K562 (cell line): Measurements from ENCODE around the gene TENM4. TPM values are rescaled to one million over a fixed set of nuclear protein-coding genes. Genes with fewer than 3 reads are reported as not detected.

Source experiments
- ATAC-seq: fragments of 200-7000 bp; cut with Tn5 transposase; 3 replicates; pipeline ENCODE4 v1.9.1; 2020; ENCODE audit warnings: moderate library complexity
- BruUV-seq: library from RNA; stranded (reverse); fragments of 400-500 nt; replicated peaks from 2 replicates; lab custom pipeline; 2021; lab: Mats Ljungman, UMichigan
- CTCF ChIA-PET: fragments of 300-600 bp; formaldehyde crosslinking; extraction: SDS; loops from one replicate; lab custom pipeline; 2021; ENCODE audit warnings: low intra/inter-chr PET ratio; lab: Yijun Ruan, JAX
- POLR2A ChIA-PET: fragments of 300-600, 350-650 bp; sonication (Branson Sonifier 250); formaldehyde crosslinking; extraction: SDS; loops from one replicate; lab custom pipeline; 2021; ENCODE audit warnings: antibody characterized with exemption, inconsistent platforms; lab: Yijun Ruan, JAX
- DNase-seq, 4 experiments: peaks; one replicate each; pipeline versions ENCODE4 v3.0.0 to v3.0.0-alpha.2; 2011 to 2018; ENCODE audit warnings: low spot score in 3 of 4, mixed read lengths in 3 of 4; ENCODE audit errors: extremely low read depth in 1 of 4
- FAIRE-seq: peaks from 2 replicates; lab custom pipeline; 2011; peaks lifted over from hg19 to GRCh38; lab: Jason Lieb, UNC
- H2AFZ ChIP-seq: 2 replicates; pipeline ENCODE4 v1.6.0; 2011; ENCODE audit warnings: low read depth, low read length, control low read depth, inconsistent platforms
- H3K27ac ChIP-seq: fragments of 200-600 bp; 3 replicates; pipeline ENCODE4 v1.8.0; 2011; ENCODE audit warnings: low read depth, mild to moderate bottlenecking, control low read depth, inconsistent platforms, low read length, moderate library complexity, mixed read lengths; ENCODE audit errors: extremely low read depth
- H3K27me3 ChIP-seq, 2 experiments: fragments of 300-600 bp in 1 of 2; 2 replicates in 1 of 2; 3 replicates in 1 of 2; pipeline versions ENCODE4 v1.6.0 to v1.8.0; 2011; ENCODE audit warnings: inconsistent platforms in 2 of 2, low read length in 2 of 2, mild to moderate bottlenecking in 1 of 2, mixed read lengths in 1 of 2, moderate library complexity in 1 of 2; ENCODE audit not compliant: control insufficient read depth in 2 of 2, insufficient read depth in 2 of 2
- H3K36me3 ChIP-seq: fragments of 300-600 bp; 3 replicates; pipeline ENCODE4 v1.8.0; 2011; ENCODE audit warnings: mild to moderate bottlenecking, low read length, inconsistent platforms; ENCODE audit not compliant: control insufficient read depth, insufficient read depth
- H3K4me1 ChIP-seq, 2 experiments: fragments of 200-600 bp in 1 of 2; replicated peaks in 1 of 2; 2 replicates in 1 of 2; 3 replicates in 1 of 2; pipeline versions ENCODE4 v1.5.1 to v1.8.0; 2011; ENCODE audit warnings: inconsistent platforms in 2 of 2, low read length in 2 of 2, mild to moderate bottlenecking in 1 of 2, mixed read lengths in 1 of 2, moderate library complexity in 1 of 2; ENCODE audit not compliant: control insufficient read depth in 2 of 2, insufficient read depth in 2 of 2
- H3K4me2 ChIP-seq: 2 replicates; pipeline ENCODE4 v1.6.1; 2011; ENCODE audit warnings: low read length, control low read depth, inconsistent platforms, mixed read lengths; ENCODE audit not compliant: insufficient read depth
- H3K4me3 ChIP-seq: fragments of 200-600 bp; sonication (generic), shearing (Covaris generic); 2 replicates; pipeline ENCODE4 v1.5.1; 2016; ENCODE audit warnings: control low read depth, inconsistent platforms
- H3K79me2 ChIP-seq: fragments of 200-600 bp; 3 replicates; pipeline ENCODE4 v1.8.0; 2011; ENCODE audit warnings: low read length, inconsistent platforms; ENCODE audit not compliant: control insufficient read depth, insufficient read depth
- H3K9ac ChIP-seq, 2 experiments: 2 replicates each; pipeline versions ENCODE4 v1.6.0 to v1.6.1; 2011; ENCODE audit warnings: low read depth in 2 of 2, low read length in 2 of 2, control low read depth in 1 of 2, inconsistent platforms in 1 of 2, mild to moderate bottlenecking in 1 of 2, mixed read lengths in 1 of 2; ENCODE audit not compliant: insufficient read depth in 1 of 2
- H3K9me1 ChIP-seq: one replicate; pipeline ENCODE4 v1.6.0; 2011; ENCODE audit warnings: inconsistent platforms, mild to moderate bottlenecking, low read length, moderate library complexity; ENCODE audit not compliant: control insufficient read depth, insufficient read depth
- H3K9me3 ChIP-seq: replicated peaks from 2 replicates; pipeline ENCODE4 v1.5.1; 2011; ENCODE audit warnings: low read depth, low read length, inconsistent platforms; ENCODE audit not compliant: control insufficient read depth, insufficient read depth
- H4K20me1 ChIP-seq: replicated peaks from 2 replicates; pipeline ENCODE4 v1.6.1; 2011; ENCODE audit warnings: low read length, inconsistent platforms, mixed read lengths; ENCODE audit not compliant: control insufficient read depth, insufficient read depth
- MNT ChIP-seq, 2 experiments: fragments of 450-650 bp; conservative IDR thresholded peaks; 2 replicates each; pipeline ENCODE4 v1.6.1; 2017; ENCODE audit warnings: mild to moderate bottlenecking in 2 of 2, moderate library complexity in 2 of 2
- MTF1 ChIP-seq: fragments of 250-450 bp; sonication (Bioruptor Pico); IDR thresholded peaks from 2 replicates; pipeline ENCODE4 v1.9.0; 2021; ENCODE audit warnings: moderate library complexity, mild to moderate bottlenecking, inconsistent platforms, borderline replicate concordance
- PCBP1 ChIP-seq: fragments of 200-400 bp; formaldehyde crosslinking; IDR thresholded peaks from 2 replicates; pipeline ENCODE4 v1.6.1; 2018; ENCODE audit warnings: mild to moderate bottlenecking, low read depth, low read length; ENCODE audit not compliant: poor library complexity, severe bottlenecking
- POLR2AphosphoS2 ChIP-seq: IDR thresholded peaks from 2 replicates; pipeline ENCODE4 v1.6.1; 2012; ENCODE audit warnings: low read length, improper control_type of control experiment
- POLR2G ChIP-seq: fragments of 200-400 bp; formaldehyde crosslinking; IDR thresholded peaks from 2 replicates; pipeline ENCODE4 v1.6.1; 2017; ENCODE audit warnings: low read depth, mild to moderate bottlenecking, antibody characterized with exemption, low read length, moderate library complexity
- RAD51 ChIP-seq: fragments of 450-650 bp; IDR thresholded peaks from 2 replicates; pipeline ENCODE4 v1.7.1; 2016; ENCODE audit warnings: low read depth, mild to moderate bottlenecking, borderline replicate concordance
- SMARCE1 ChIP-seq: fragments of 450-650 bp; IDR thresholded peaks from 2 replicates; pipeline ENCODE4 v1.7.1; 2016; ENCODE audit warnings: mild to moderate bottlenecking
- ZBTB8A ChIP-seq: fragments of 450-650 bp; IDR thresholded peaks from 2 replicates; pipeline ENCODE4 v1.6.1; 2018; ENCODE audit warnings: mild to moderate bottlenecking, moderate library complexity; ENCODE audit not compliant: partially characterized antibody
- ZNF592 ChIP-seq: fragments of 450-650 bp; IDR thresholded peaks from 2 replicates; pipeline ENCODE4 v1.6.1; 2017; ENCODE audit warnings: antibody characterized with exemption, mild to moderate bottlenecking
- WGBS: fragments of 100-300 bp; shearing (Covaris generic); methylation state at CpG from one replicate; pipeline ENCODE4 v1.1.6; 2016; ENCODE audit warnings: low coverage, mixed read lengths; ENCODE audit not compliant: insufficient coverage; ENCODE audit errors: missing lambda C conversion rate; 5-methylcytosine and 5-hydroxymethylcytosine counted together
- in situ Hi-C: fragments of 300-500 bp; cut with MboI; formaldehyde crosslinking; loops from 4 replicates; pipeline ENCODE4 v1.15.0; 2018; ENCODE audit warnings: inconsistent platforms, mixed read lengths
- intact Hi-C: fragments of 100-400 bp; cut with micrococcal nuclease; formaldehyde crosslinking; loops from 2 replicates; pipeline ENCODE4 v1.14.2; 2022
- polyA plus RNA-seq, 8 experiments: library from polyadenylated mRNA; depleted of rRNA in 4 of 8; stranded (reverse) in 5 of 8; unstranded in 3 of 8; fragments of >200 nt; fragmentation: Nextera tagmentation in 2 of 8; fragmentation: Illumina TruSeq in 1 of 8; extraction: Ambion mirVana in 2 of 8; extraction: Trizol in 1 of 8; gene quantifications; 2 replicates each; pipeline versions ENCODE4 v1.2.1 to v1.2.3, GENCODE V29; 2011 to 2014; ENCODE audit warnings: inconsistent platforms in 1 of 8, missing spikeins in 1 of 8
- total RNA-seq, 7 experiments: library from RNA; depleted of rRNA in 6 of 7; stranded (reverse); fragments of >200 nt in 6 of 7; fragmentation: Illumina TruSeq in 2 of 7; extraction: Trizol in 2 of 7; gene quantifications; 2 replicates each; pipeline versions ENCODE4 v1.2.1 to v1.2.3, GENCODE V29; 2011 to 2021; ENCODE audit warnings: low replicate concordance in 1 of 7

TENM4 gene
- total and polyA plus RNA-seq, 9 of the 15 experiments (the other 6 are each of a cell fraction or from before 2014, with no cell fraction given) = 0.16 TPM; not detected in 8

GRCh38 chr11:79059141-79059540, 381.7 kb downstream of the TENM4 start:
- no peak for ATAC-seq
- ChIA-PET POLR2A (interaction anchor here (1.4 kb wide), 1 partner anchor 10 kb away, joined by 6 read pairs; no protein-coding TSS in a partner anchor), CTCF (no interaction called here)
- in situ Hi-C loops (no loop called here), intact Hi-C loops (no loop called here)
- no TSS peak for BruUV-seq
- no peak for DNase-seq
- H3K4me1 ChIP-seq = no peaks in the 10 kb centered on the region
- H4K20me1 ChIP-seq = no peaks in the 10 kb centered on the region
- TF ChIP-seq RAD51 = no peak
- no peak for TF ChIP-seq POLR2G
- TF ChIP-seq SMARCE1 = no peak
- H3K9me3 ChIP-seq = no peaks in the 10 kb centered on the region
- H3K9ac ChIP-seq = no peak overlapping the region
- H3K4me3 ChIP-seq = no peak overlapping the region
- no peak overlapping the region for H3K27ac ChIP-seq
- 0% methylated on average over 4 of the region's 4 CpGs for WGBS
- H3K27me3 ChIP-seq = no peaks in the 10 kb centered on the region
- no peak overlapping the region for H2AFZ ChIP-seq
- FAIRE-seq = no peak
- H3K9me1 ChIP-seq = peaks cover 2% of the 10 kb centered on the region
- no peak overlapping the region for H3K4me2 ChIP-seq
- H3K79me2 ChIP-seq = no peaks in the 10 kb centered on the region
- no peaks in the 10 kb centered on the region for H3K36me3 ChIP-seq

GRCh38 chr11:79055856-79056631, 384.8 kb downstream of the TENM4 start:
- POLR2A ChIA-PET = interaction anchor here (0.6 to 0.8 kb wide), 2 partner anchors 457 to 951 kb away, joined by 3 to 6 read pairs; no protein-coding TSS in a partner anchor
- H3K4me3 ChIP-seq = no peak overlapping the region
- TF ChIP-seq POLR2AphosphoS2 (no peak), MNT (conservative IDR thresholded peaks at IDR 0.05) (no peak), ZNF592 (no peak), MTF1 (CRISPR knock-in tag) (no peak), PCBP1 (no peak), ZBTB8A (no peak)

More at GRCh38 chr11:79055856-79056631, 384.8 kb downstream of the TENM4 start:
- no peak overlapping the region for H3K4me2 ChIP-seq
- no peaks in the 10 kb centered on the region for H3K9me3 ChIP-seq
- no peaks in the 10 kb centered on the region for H4K20me1 ChIP-seq
- DNase-seq (no peak), ATAC-seq (no peak), FAIRE-seq (no peak)
- H3K9ac ChIP-seq = no peak overlapping the region
- in situ Hi-C loops = no loop called here
- intact Hi-C loops = no loop called here
- no peak overlapping the region for H2AFZ ChIP-seq
- H3K79me2 ChIP-seq = no peaks in the 10 kb centered on the region
- H3K4me1 ChIP-seq = no peaks in the 10 kb centered on the region
- no peaks in the 10 kb centered on the region for H3K9me1 ChIP-seq
- no TSS peak for BruUV-seq
- CTCF ChIA-PET = no interaction called here
- no peak overlapping the region for H3K27ac ChIP-seq
- H3K36me3 ChIP-seq = no peaks in the 10 kb centered on the region
- H3K27me3 ChIP-seq = no peaks in the 10 kb centered on the region; a peak in 1 of 5 replicates
- WGBS = 1% methylated on average over 8 of the region's 8 CpGs
